IMR-90 (cell line): Measurements from ENCODE around the gene PSPC1. TPM values are rescaled to one million over a fixed set of nuclear protein-coding genes. Genes with fewer than 3 reads are reported as not detected.

Source experiments
- ATAC-seq: fragments of 200-7000 bp; cut with Tn5 transposase; 2 replicates; pipeline ENCODE4 v1.9.1; 2020; ENCODE audit warnings: low read depth, mild to moderate bottlenecking, moderate library complexity
- BruUV-seq: library from RNA; stranded (reverse); fragments of 400-500 nt; replicated peaks from 2 replicates; lab custom pipeline; 2021; lab: Mats Ljungman, UMichigan
- CTCF ChIA-PET: fragments of 300-600 bp; formaldehyde crosslinking; extraction: SDS; loops from one replicate; lab custom pipeline; 2021; ENCODE audit warnings: antibody characterized with exemption; lab: Yijun Ruan, JAX
- POLR2A ChIA-PET: fragments of 300-600 bp; sonication (Branson Sonifier 250); formaldehyde crosslinking; loops from one replicate; lab custom pipeline; 2022; ENCODE audit warnings: antibody characterized with exemption; ENCODE audit not compliant: unreplicated experiment; lab: Charles Lee
- DNase-seq: peaks from one replicate; pipeline ENCODE4 v3.0.0; 2013
- H2AFZ ChIP-seq: replicated peaks from 2 replicates; pipeline ENCODE3; 2013; ENCODE audit warnings: low read length, mild to moderate bottlenecking; ENCODE audit not compliant: poor library complexity
- H2AK5ac ChIP-seq: 2 replicates; pipeline ENCODE4 v1.6.1; 2013; ENCODE audit warnings: low read depth, low read length, inconsistent platforms
- H2AK9ac ChIP-seq: replicated peaks from 2 replicates; pipeline ENCODE3; 2013; ENCODE audit warnings: mild to moderate bottlenecking, low read depth, low read length, moderate library complexity; ENCODE audit not compliant: poor library complexity
- H2BK120ac ChIP-seq: 2 replicates; pipeline ENCODE4 v1.6.1; 2013; ENCODE audit warnings: low read depth, low read length, inconsistent platforms
- H2BK15ac ChIP-seq: 3 replicates; pipeline ENCODE4 v1.6.1; 2013; ENCODE audit warnings: low read depth, low read length, inconsistent platforms
- H2BK20ac ChIP-seq: 2 replicates; pipeline ENCODE4 v1.6.1; 2013; ENCODE audit warnings: low read depth, mild to moderate bottlenecking, inconsistent platforms, low read length, moderate library complexity
- H2BK5ac ChIP-seq: 2 replicates; pipeline ENCODE4 v1.6.1; 2013; ENCODE audit warnings: mild to moderate bottlenecking, low read depth, low read length, inconsistent platforms; ENCODE audit not compliant: poor library complexity, severe bottlenecking
- H3K14ac ChIP-seq: replicated peaks from 2 replicates; pipeline ENCODE4 v1.6.1; 2013; ENCODE audit warnings: low read depth, low read length, inconsistent platforms
- H3K18ac ChIP-seq: 2 replicates; pipeline ENCODE4 v1.6.1; 2013; ENCODE audit warnings: low read depth, low read length, control low read depth
- H3K23ac ChIP-seq: 2 replicates; pipeline ENCODE4 v1.6.1; 2013; ENCODE audit warnings: low read depth, low read length, inconsistent platforms
- H3K27ac ChIP-seq: 2 replicates; pipeline ENCODE4 v1.5.1; 2013; ENCODE audit warnings: mild to moderate bottlenecking, control low read depth, low read length; ENCODE audit not compliant: insufficient read depth
- H3K27me3 ChIP-seq: 2 replicates; pipeline ENCODE4 v1.6.1; 2013; ENCODE audit warnings: low read length; ENCODE audit not compliant: control insufficient read depth, insufficient read depth
- H3K36me3 ChIP-seq: 2 replicates; pipeline ENCODE4 v1.6.1; 2013; ENCODE audit warnings: low read length, mixed read lengths; ENCODE audit not compliant: control insufficient read depth, insufficient read depth
- H3K4ac ChIP-seq: 2 replicates; pipeline ENCODE4 v1.6.1; 2013; ENCODE audit warnings: low read depth, low read length, inconsistent platforms
- H3K4me1 ChIP-seq: 2 replicates; pipeline ENCODE4 v1.6.1; 2013; ENCODE audit warnings: low read length, mixed read lengths; ENCODE audit not compliant: control insufficient read depth, insufficient read depth
- H3K4me2 ChIP-seq: 2 replicates; pipeline ENCODE4 v1.6.1; 2013; ENCODE audit warnings: low read depth, mild to moderate bottlenecking, control low read depth, low read length, moderate library complexity
- H3K4me3 ChIP-seq: 2 replicates; pipeline ENCODE4 v1.5.1; 2013; ENCODE audit warnings: low read depth, mild to moderate bottlenecking, control low read depth, low read length, moderate library complexity; ENCODE audit not compliant: insufficient read depth
- H3K56ac ChIP-seq: 2 replicates; pipeline ENCODE4 v1.6.1; 2013; ENCODE audit warnings: low read length, inconsistent platforms; ENCODE audit not compliant: insufficient read depth; ENCODE audit errors: extremely low read depth
- H3K79me1 ChIP-seq, 2 experiments: 2 replicates each; pipeline ENCODE4 v1.6.1; 2013; ENCODE audit warnings: low read length in 2 of 2, inconsistent platforms in 1 of 2, low read depth in 1 of 2
- H3K9ac ChIP-seq: 2 replicates; pipeline ENCODE4 v1.6.1; 2013; ENCODE audit warnings: low read depth, low read length, control low read depth
- H3K9me1 ChIP-seq: 2 replicates; pipeline ENCODE4 v1.6.1; 2013; ENCODE audit warnings: low read length, inconsistent platforms; ENCODE audit not compliant: insufficient read depth
- H3K9me3 ChIP-seq: 2 replicates; pipeline ENCODE4 v1.6.1; 2013; ENCODE audit warnings: low read length; ENCODE audit not compliant: control insufficient read depth, insufficient read depth
- H4K20me1 ChIP-seq: 2 replicates; pipeline ENCODE4 v1.6.1; 2013; ENCODE audit warnings: low read length, inconsistent platforms; ENCODE audit not compliant: insufficient read depth
- H4K5ac ChIP-seq: 2 replicates; pipeline ENCODE4 v1.6.1; 2013; ENCODE audit warnings: mild to moderate bottlenecking, low read depth, low read length, control low read depth
- H4K8ac ChIP-seq, 2 experiments: 2 replicates each; pipeline ENCODE4 v1.6.1; 2013; ENCODE audit warnings: low read depth in 2 of 2, low read length in 2 of 2, control low read depth in 1 of 2, inconsistent platforms in 1 of 2
- H4K91ac ChIP-seq: 2 replicates; pipeline ENCODE4 v1.6.1; 2013; ENCODE audit warnings: low read depth, low read length, inconsistent platforms; ENCODE audit not compliant: insufficient read depth
- CEBPB ChIP-seq: IDR thresholded peaks from 2 replicates; pipeline ENCODE4 v1.6.1; 2012; ENCODE audit warnings: low read depth, low read length, improper control_type of control experiment
- FOS ChIP-seq: fragments of 150-350 bp; IDR thresholded peaks from 2 replicates; pipeline ENCODE4 v1.6.1; 2016; ENCODE audit warnings: low read depth, low read length
- MAFK ChIP-seq: IDR thresholded peaks from 2 replicates; pipeline ENCODE4 v1.6.1; 2012; ENCODE audit warnings: low read depth, low read length, improper control_type of control experiment
- MAZ ChIP-seq: IDR thresholded peaks from 2 replicates; pipeline ENCODE4 v1.6.1; 2012; ENCODE audit warnings: low read depth, mild to moderate bottlenecking, low read length, improper control_type of control experiment, moderate library complexity, borderline replicate concordance
- MXI1 ChIP-seq: IDR thresholded peaks from 2 replicates; pipeline ENCODE4 v1.6.1; 2012; ENCODE audit warnings: low read depth, mild to moderate bottlenecking, low read length, moderate library complexity, borderline replicate concordance
- NFE2L2 ChIP-seq: fragments of 150-350 bp; IDR thresholded peaks from 2 replicates; pipeline ENCODE4 v1.6.1; 2016; ENCODE audit warnings: low read depth, mild to moderate bottlenecking, low read length
- POLR2A ChIP-seq: IDR thresholded peaks from 2 replicates; pipeline ENCODE4 v1.6.1; 2012; ENCODE audit warnings: mild to moderate bottlenecking, low read depth, low read length
- RCOR1 ChIP-seq: IDR thresholded peaks from 2 replicates; pipeline ENCODE4 v1.6.1; 2012; ENCODE audit warnings: mild to moderate bottlenecking, low read length, improper control_type of control experiment; ENCODE audit not compliant: insufficient replicate concordance
- RFX5 ChIP-seq: IDR thresholded peaks from 2 replicates; pipeline ENCODE4 v1.8.0; 2012; ENCODE audit warnings: low read depth, mild to moderate bottlenecking, low read length, moderate library complexity
- SMC3 ChIP-seq: fragments of 150-350 bp; IDR thresholded peaks from 2 replicates; pipeline ENCODE4 v1.6.1; 2016; ENCODE audit warnings: low read depth, mild to moderate bottlenecking, antibody characterized with exemption, low read length, moderate library complexity
- WGBS, 2 experiments: methylation state at CpG; one replicate each; pipeline versions ENCODE4 v1.1.5 to v1.1.7; 2013; ENCODE audit warnings: missing lambda C conversion rate in 2 of 2; ENCODE audit not compliant: insufficient read length in 1 of 2; ENCODE audit errors: extremely low coverage in 2 of 2; 5-methylcytosine and 5-hydroxymethylcytosine counted together
- dilution Hi-C: fragments of 300-500 bp; cut with HindIII; formaldehyde crosslinking; loops from one replicate; pipeline ENCODE4 v1.14.3; 2018; ENCODE audit warnings: low sequenced_read_pairs; ENCODE audit not compliant: unreplicated experiment
- in situ Hi-C: fragments of 300-500 bp; cut with MboI; formaldehyde crosslinking; loops from 3 replicates; pipeline ENCODE4 v1.14.3; 2019; ENCODE audit warnings: low sequenced_read_pairs, inconsistent platforms, mixed read lengths
- intact Hi-C: fragments of 100-400 bp; cut with micrococcal nuclease; formaldehyde crosslinking; loops from 2 replicates; pipeline ENCODE4 v1.10.0; 2022
- polyA plus RNA-seq, 3 experiments: library from polyadenylated mRNA; depleted of rRNA; stranded (reverse); fragments of >200 nt; gene quantifications; 2 replicates each; pipeline ENCODE4 v1.2.3, GENCODE V29; 2012; ENCODE audit warnings: low replicate concordance in 1 of 3
- total RNA-seq: library from RNA; depleted of rRNA; stranded (reverse); fragments of >200 nt; gene quantifications from 2 replicates; pipeline ENCODE4 v1.2.3, GENCODE V29; 2012
- TF ChIP-seq, protein P1 (sequence below): conservative IDR thresholded peaks from 2 replicates; pipeline ENCODE4 v1.5.1; 2012; ENCODE audit warnings: mild to moderate bottlenecking, low read depth, low read length, improper control_type of control experiment
- TF ChIP-seq, protein P2 (sequence below): fragments of 150-350 bp; IDR thresholded peaks from 2 replicates; pipeline ENCODE4 v1.6.1; 2017; ENCODE audit warnings: mild to moderate bottlenecking, antibody characterized with exemption, low read length, low read depth

PSPC1 gene
- total and polyA plus RNA-seq, 2 of the 4 experiments (the other 2 are of a cell fraction), result 38.3 to 39.8 TPM

DNA sequence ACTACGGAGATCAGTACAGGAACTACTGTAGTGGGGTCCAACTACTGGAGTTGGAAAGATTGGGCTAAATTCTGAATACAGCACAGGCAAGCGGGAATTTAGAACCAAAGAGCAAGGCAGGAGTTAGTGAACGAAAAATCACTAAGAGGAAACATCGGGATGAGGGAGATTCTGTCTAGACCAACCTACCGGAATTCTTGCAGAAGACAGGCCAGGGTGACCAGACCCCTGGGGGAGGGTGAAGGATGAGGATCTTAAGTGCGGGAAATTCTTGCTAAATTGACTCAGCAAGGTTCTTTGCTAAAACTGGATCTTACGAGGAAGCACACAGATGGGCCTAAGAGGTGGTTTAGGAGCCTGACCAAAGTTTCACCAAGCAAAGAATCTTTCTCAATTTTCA is 13.2 kb upstream of the PSPC1 start:
- ChIA-PET CTCF (no interaction called here), POLR2A (no interaction called here)
- H3K56ac ChIP-seq, result no peak overlapping the region
- no peak overlapping the region for H4K91ac ChIP-seq
- H4K5ac ChIP-seq, result no peak overlapping the region
- BruUV-seq, result no TSS peak
- H3K9me3 ChIP-seq, result no peaks in the 10 kb centered on the region
- H3K14ac ChIP-seq, result no peak overlapping the region
- no peaks in the 10 kb centered on the region for H3K27me3 ChIP-seq
- no peak overlapping the region for H3K4me2 ChIP-seq
- H2BK5ac ChIP-seq, result no peak overlapping the region
- WGBS, 2 experiments, result 86% methylated on average over 3 of the region's 7 CpGs; no CpG with 5 or more reads in 1 of the 2 experiments
- H2AK9ac ChIP-seq, result no peak overlapping the region
- DNase-seq, result no peak
- no peak overlapping the region for H3K27ac ChIP-seq
- 0 out of 2 replicates have a peak, but pooled peaks cover 7% of the 10 kb centered on the region for H3K9me1 ChIP-seq
- H3K4me1 ChIP-seq, result peaks cover 7% of the 10 kb centered on the region
- dilution Hi-C loops (no loop called here), in situ Hi-C loops (no loop called here), intact Hi-C loops (no loop called here)
- H3K9ac ChIP-seq, result no peak overlapping the region
- ATAC-seq, result no peak
- H3K4ac ChIP-seq, result no peak overlapping the region
- H3K18ac ChIP-seq, result no peak overlapping the region
- no peak overlapping the region for H2BK20ac ChIP-seq
- peaks cover 0 to 5% of the 10 kb centered on the region in 2 experiments; a peak in 1 of 4 replicates for H3K79me1 ChIP-seq
- no peak overlapping the region for H3K4me3 ChIP-seq
- TF ChIP-seq, protein P1, sequence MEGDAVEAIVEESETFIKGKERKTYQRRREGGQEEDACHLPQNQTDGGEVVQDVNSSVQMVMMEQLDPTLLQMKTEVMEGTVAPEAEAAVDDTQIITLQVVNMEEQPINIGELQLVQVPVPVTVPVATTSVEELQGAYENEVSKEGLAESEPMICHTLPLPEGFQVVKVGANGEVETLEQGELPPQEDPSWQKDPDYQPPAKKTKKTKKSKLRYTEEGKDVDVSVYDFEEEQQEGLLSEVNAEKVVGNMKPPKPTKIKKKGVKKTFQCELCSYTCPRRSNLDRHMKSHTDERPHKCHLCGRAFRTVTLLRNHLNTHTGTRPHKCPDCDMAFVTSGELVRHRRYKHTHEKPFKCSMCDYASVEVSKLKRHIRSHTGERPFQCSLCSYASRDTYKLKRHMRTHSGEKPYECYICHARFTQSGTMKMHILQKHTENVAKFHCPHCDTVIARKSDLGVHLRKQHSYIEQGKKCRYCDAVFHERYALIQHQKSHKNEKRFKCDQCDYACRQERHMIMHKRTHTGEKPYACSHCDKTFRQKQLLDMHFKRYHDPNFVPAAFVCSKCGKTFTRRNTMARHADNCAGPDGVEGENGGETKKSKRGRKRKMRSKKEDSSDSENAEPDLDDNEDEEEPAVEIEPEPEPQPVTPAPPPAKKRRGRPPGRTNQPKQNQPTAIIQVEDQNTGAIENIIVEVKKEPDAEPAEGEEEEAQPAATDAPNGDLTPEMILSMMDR, result no peak
- no peak for TF ChIP-seq POLR2A
- TF ChIP-seq, protein P2, sequence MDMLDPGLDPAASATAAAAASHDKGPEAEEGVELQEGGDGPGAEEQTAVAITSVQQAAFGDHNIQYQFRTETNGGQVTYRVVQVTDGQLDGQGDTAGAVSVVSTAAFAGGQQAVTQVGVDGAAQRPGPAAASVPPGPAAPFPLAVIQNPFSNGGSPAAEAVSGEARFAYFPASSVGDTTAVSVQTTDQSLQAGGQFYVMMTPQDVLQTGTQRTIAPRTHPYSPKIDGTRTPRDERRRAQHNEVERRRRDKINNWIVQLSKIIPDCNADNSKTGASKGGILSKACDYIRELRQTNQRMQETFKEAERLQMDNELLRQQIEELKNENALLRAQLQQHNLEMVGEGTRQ, result no peak
- no peak for TF ChIP-seq SMC3
- no peak for TF ChIP-seq MAFK
- TF ChIP-seq RFX5, result no peak
- no peak for TF ChIP-seq CEBPB
- TF ChIP-seq RCOR1, result no peak
- no peak for TF ChIP-seq FOS
- TF ChIP-seq MXI1, result no peak
- TF ChIP-seq MAZ, result no peak
- TF ChIP-seq NFE2L2, result no peak
- H2BK120ac ChIP-seq, result no peak overlapping the region
- no peak overlapping the region for H2BK15ac ChIP-seq
- H4K20me1 ChIP-seq, result no peaks in the 10 kb centered on the region
- no peak overlapping the region for H2AFZ ChIP-seq
- no peak overlapping the region for H2AK5ac ChIP-seq
- no peak overlapping the region for H3K23ac ChIP-seq
- no peaks in the 10 kb centered on the region for H3K36me3 ChIP-seq
- H4K8ac ChIP-seq, result no peak overlapping the region
